Activated CD4-positive, alpha-beta memory T cell treated with anti-CD3 and anti-CD28 coated beads for 36 hours (primary cell): ENCODE results near the gene CCNT1. TPM values are rescaled to one million over a fixed set of nuclear protein-coding genes. Genes with fewer than 3 reads are reported as not detected.
A peak's percentile ranks its signal among the peaks of the same experiment; 100 is the strongest.
"Not testable (repeated sequence)": the region's sequence is repeated elsewhere in the genome, so short reads cannot be mapped to it uniquely, and the experiment has no call there.

ENCODE experiments used
- CTCF ChIA-PET: fragments of 350-600 bp; sonication (Branson Sonifier 250); formaldehyde crosslinking; loops from one replicate; lab custom pipeline; 2021; ENCODE audit warnings: antibody characterized with exemption, inconsistent platforms; lab: Charles Lee
- POLR2A ChIA-PET: fragments of 350-600 bp; sonication (Branson Sonifier 250); formaldehyde crosslinking; loops from one replicate; lab custom pipeline; 2021; ENCODE audit warnings: antibody characterized with exemption; lab: Charles Lee
- DNase-seq: peaks from one replicate; pipeline ENCODE4 v3.0.0-alpha.2; 2020
- H3K27ac Mint-ChIP-seq: one replicate; pipeline ENCODE4 v1.8.0; 2021; ENCODE audit warnings: mixed read lengths
- H3K27me3 Mint-ChIP-seq: one replicate; pipeline ENCODE4 v1.8.0; 2021; ENCODE audit warnings: mixed read lengths
- H3K36me3 Mint-ChIP-seq: one replicate; pipeline ENCODE4 v1.8.0; 2021; ENCODE audit warnings: mixed read lengths
- H3K4me1 Mint-ChIP-seq: one replicate; pipeline ENCODE4 v1.8.0; 2021; ENCODE audit warnings: low read depth, mixed read lengths
- H3K4me3 Mint-ChIP-seq: one replicate; pipeline ENCODE4 v1.8.0; 2021; ENCODE audit warnings: mild to moderate bottlenecking, mixed read lengths
- H3K9me3 Mint-ChIP-seq: one replicate; pipeline ENCODE4 v1.8.0; 2021; ENCODE audit warnings: mixed read lengths
- intact Hi-C: fragments of 100-400 bp; cut with micrococcal nuclease; formaldehyde crosslinking; loops from one replicate; pipeline ENCODE4 v1.15.1; 2023
- total RNA-seq, 2 experiments: library from RNA; stranded (reverse); gene quantifications; one replicate each; pipeline ENCODE4 v1.2.3, GENCODE V29; 2021

The CCNT1 gene
- total RNA-seq, 2 experiments from 2014 or later, result 66.2 to 73.3 TPM

DNA sequence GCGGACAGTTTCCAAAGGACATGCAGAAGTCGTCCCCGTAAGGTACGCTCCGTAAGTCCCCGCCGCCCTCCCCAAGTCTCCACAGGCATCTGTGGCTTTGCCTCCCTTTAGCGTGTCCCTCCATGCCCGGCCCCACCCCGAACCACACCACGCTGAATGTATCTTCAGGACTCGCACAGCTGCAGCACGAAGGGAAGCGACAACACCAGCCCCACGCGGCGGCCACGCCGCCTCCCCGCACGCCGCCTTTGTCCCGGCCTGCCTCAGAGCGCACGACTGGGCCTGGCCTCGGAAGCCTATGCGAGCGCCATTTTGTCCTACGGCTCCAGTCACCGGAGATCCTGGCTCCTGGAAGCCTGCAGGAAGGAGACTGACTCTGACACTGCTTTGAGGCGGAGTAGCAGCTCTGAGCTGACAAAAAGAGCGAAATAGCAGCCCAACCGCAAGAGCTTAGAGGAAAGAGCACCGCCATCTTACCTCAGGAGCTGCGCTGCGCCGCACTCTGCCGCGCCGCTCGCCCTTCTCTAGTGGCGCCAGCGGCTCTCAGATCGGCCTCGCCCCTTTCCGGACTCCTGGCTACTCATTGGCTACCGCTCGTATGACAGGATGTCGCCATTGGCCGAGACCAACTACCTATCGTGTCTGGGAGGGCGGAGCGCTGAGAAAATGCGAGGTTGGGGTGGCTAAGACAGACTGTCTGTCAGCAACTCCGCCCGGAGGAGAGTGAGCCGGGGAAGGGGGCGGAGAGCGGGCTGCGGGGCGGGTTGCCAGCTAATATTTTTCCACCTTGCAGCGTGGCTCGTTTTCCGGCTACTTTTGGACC lies 34.6 kb downstream of the CCNT1 start, which contains the start of gene KANSL2:
Gene KANSL2, minus strand, starts transcription at position 529 of the 823 bp plus-strand sequence. CDS start 606 bp downstream, outside the sequence.
- Mint-ChIP-seq H3K27me3 (no peaks in the 10 kb centered on the region), H3K9me3 (no peaks in the 10 kb centered on the region), H3K4me3 (peak within 1 kb of the TSS; percentile 99), H3K36me3 (peaks cover 35% of the 10 kb centered on the region), H3K27ac (peak within 1 kb of the TSS; percentile 94), H3K4me1 (peaks cover 41% of the 10 kb centered on the region)
- peak; percentile 99 for DNase-seq
- ChIA-PET POLR2A (interaction anchor here (0.9 to 2.5 kb wide), 11 partner anchors 9 to 797 kb away, joined by 3 to 9 read pairs (median 3); partner anchors contain the start of genes CCNT1, RHEBL1 and TUBA1B), CTCF (interaction anchor here (1.1 to 2.5 kb wide), 3 partner anchors 10 to 113 kb away, joined by 3 to 9 read pairs (median 4); no protein-coding TSS in a partner anchor)
- intact Hi-C loops, result loop anchor here (1.0 to 5.0 kb wide), 6 partner anchors 34 to 484 kb away; partner anchors contain the start of genes CCNT1 and DDX23

DNA sequence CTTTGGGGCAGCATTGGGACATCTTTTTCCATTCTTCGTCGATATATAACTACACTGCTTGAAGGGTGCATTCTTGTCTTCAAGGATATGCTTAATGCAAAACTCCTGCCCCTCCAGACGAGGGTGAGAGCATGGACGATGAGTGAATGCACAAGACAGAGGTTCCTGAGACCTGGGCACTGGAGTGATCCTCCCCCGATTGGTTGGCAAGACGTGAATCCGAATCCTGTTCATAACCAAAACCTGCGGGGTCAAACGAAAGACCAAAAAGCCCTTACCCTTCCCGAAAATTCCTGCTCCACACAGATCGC lies 35.2 kb downstream of the CCNT1 start:
- CTCF ChIA-PET, result interaction anchor here (1.4 to 2.5 kb wide), 2 partner anchors 11 to 114 kb away, joined by 4 to 9 read pairs; no protein-coding TSS in a partner anchor
- H3K9me3 Mint-ChIP-seq, result no peaks in the 10 kb centered on the region
- intact Hi-C loops, result loop anchor here (5.0 kb wide), 2 partner anchors 116 to 171 kb away; partner anchors contain the start of gene DDX23
- peaks cover 35% of the 10 kb centered on the region for H3K36me3 Mint-ChIP-seq
- H3K4me1 Mint-ChIP-seq, result peaks cover 45% of the 10 kb centered on the region
- peak overlapping the region; percentile 94 for H3K27ac Mint-ChIP-seq
- H3K4me3 Mint-ChIP-seq, result peak overlapping the region; percentile 99
- POLR2A ChIA-PET, result interaction anchor here (1.0 to 2.5 kb wide), 5 partner anchors 8 to 449 kb away, joined by 3 to 9 read pairs (median 7); partner anchors contain the start of genes CCNT1, RHEBL1 and TUBA1B
- DNase-seq, result no peak
- H3K27me3 Mint-ChIP-seq, result no peaks in the 10 kb centered on the region

DNA sequence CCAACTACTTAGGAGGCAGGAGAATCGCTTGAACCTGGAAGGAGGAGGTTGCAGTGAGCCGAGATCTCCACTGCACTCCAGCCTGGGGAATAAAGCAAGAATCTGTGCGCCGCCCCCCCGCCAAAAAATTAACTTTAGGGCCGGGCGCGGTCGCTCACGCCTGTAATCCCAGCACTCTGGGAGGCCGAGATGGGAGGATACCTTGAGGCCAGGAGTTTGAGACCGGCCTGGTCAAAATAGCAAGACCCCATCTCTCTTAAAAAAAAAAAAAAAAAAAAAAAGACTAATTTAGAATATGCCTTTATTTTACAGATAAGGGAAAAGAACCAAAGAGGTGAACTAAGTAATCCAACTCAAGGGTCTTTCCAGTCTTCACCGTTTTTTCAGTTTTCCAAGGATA lies 35.6 kb downstream of the CCNT1 start:
- POLR2A ChIA-PET, result interaction anchor here (0.5 kb wide), 1 partner anchor 24 kb away, joined by 3 read pairs; no protein-coding TSS in a partner anchor
- Mint-ChIP-seq H3K4me3 (peak overlapping the region; percentile 99), H3K27ac (peak overlapping the region; percentile 94), H3K9me3 (no peaks in the 10 kb centered on the region), H3K4me1 (peaks cover 47% of the 10 kb centered on the region), H3K27me3 (no peaks in the 10 kb centered on the region), H3K36me3 (peaks cover 39% of the 10 kb centered on the region)
- no peak for DNase-seq
- CTCF ChIA-PET, result interaction anchor here (2.5 kb wide), 1 partner anchor 114 kb away, joined by 9 read pairs; no protein-coding TSS in a partner anchor
- intact Hi-C loops, result loop anchor here (5.0 kb wide), 2 partner anchors 116 to 171 kb away; partner anchors contain the start of gene DDX23

DNA sequence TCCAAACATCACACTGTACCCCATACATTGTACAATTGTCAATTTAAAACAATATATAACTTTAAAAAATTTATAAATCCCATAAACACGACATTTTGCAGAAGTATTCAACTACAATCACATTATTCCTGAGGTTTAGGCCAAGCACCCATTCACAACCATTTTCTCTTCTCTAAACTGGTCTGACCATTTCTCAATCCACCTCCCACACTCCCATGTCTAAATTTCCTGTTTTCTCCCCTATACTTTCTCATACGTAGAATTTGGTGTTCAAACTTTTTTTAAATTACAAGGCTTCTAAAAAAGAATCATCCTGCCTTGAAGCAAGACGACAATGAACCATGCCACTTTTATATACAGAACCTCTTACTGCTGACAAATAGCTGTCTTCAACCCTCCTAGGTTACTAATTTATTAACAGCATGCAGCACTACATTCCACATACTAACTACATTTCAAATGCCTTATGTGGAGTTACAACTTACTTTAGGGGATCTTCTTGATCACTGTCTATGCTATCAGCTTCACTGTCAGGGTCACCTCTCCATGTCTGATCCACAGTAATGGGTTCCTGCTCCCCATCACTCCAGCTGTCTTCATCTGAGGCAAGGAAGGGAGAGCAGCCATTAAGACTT lies 37.8 kb downstream of the CCNT1 start:
- Mint-ChIP-seq H3K36me3 (peaks cover 42% of the 10 kb centered on the region), H3K4me3 (peak overlapping the region; percentile 99), H3K27ac (peak overlapping the region; percentile 88), H3K27me3 (no peaks in the 10 kb centered on the region), H3K4me1 (peaks cover 47% of the 10 kb centered on the region), H3K9me3 (no peaks in the 10 kb centered on the region)
- ChIA-PET CTCF (interaction anchor here (1.5 kb wide), 1 partner anchor 136 kb away, joined by 3 read pairs; no protein-coding TSS in a partner anchor), POLR2A (interaction anchor here (0.6 kb wide), 1 partner anchor 8 kb away, joined by 3 read pairs; no protein-coding TSS in a partner anchor)
- DNase-seq, result no peak
- intact Hi-C loops, result loop anchor here (1.0 kb wide), 1 partner anchor 38 kb away; the partner anchor contains the start of gene CCNT1

DNA sequence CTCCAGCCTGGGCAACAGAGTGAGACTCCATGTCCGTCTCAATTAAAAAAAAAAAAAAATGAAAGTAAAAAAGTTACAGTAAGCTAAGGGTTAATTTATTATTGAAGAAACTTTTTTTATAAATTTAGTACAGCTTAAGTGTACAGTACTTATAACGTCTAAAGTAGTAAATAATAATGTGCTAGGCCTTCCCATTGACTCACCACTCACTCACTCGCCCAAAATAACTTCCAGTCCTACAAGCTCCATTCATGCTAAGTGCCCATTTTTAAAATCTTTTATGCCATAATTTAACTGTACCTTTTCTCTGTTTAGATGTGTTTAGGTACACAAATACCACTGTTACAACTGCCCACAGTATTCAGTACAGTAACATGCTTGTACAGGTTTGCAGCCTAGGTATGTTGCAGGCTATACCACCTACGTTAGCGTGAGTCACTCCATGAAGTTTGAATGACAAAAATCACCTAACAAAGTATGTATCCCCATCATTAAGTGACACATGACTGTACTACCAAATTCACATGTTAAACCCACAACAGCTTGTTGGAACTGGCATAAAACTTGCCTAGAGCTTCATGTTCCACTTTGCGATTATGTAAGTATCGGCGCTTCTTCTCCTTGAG lies 45.2 kb downstream of the CCNT1 start:
- no peaks in the 10 kb centered on the region for H3K9me3 Mint-ChIP-seq
- peaks cover 33% of the 10 kb centered on the region for H3K36me3 Mint-ChIP-seq
- no peak overlapping the region for H3K27ac Mint-ChIP-seq
- H3K4me1 Mint-ChIP-seq, result peaks cover 7% of the 10 kb centered on the region
- POLR2A ChIA-PET, result no interaction called here
- CTCF ChIA-PET, result interaction anchor here (0.6 to 1.5 kb wide), 4 partner anchors 53 to 672 kb away, joined by 3 to 4 read pairs (median 3); no protein-coding TSS in a partner anchor
- no peak for DNase-seq
- no peak overlapping the region for H3K4me3 Mint-ChIP-seq
- H3K27me3 Mint-ChIP-seq, result no peaks in the 10 kb centered on the region
- intact Hi-C loops, result no loop called here

DNA sequence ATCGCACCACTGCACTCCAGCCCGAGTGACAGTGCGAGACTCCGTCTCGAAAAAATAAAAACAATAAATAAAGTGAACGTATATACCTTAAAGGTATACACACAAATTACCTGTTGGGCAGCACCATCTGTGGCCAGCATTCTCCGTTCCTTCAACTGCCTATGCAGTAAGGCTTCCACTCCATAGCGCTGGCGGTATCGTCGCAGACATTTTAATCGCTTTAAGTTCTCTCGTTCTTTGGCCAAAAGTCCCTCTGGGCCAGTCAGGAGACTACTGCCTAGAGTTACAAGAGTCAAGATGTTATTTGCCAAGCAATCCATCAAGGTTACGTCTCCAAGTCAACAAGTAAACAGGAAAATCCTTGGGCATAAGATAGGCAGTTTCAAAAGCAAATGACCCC lies 47.5 kb downstream of the CCNT1 start:
- peaks cover 32% of the 10 kb centered on the region for H3K36me3 Mint-ChIP-seq
- H3K9me3 Mint-ChIP-seq, result no peaks in the 10 kb centered on the region
- CTCF ChIA-PET, result no interaction called here
- intact Hi-C loops, result no loop called here
- H3K27me3 Mint-ChIP-seq, result no peaks in the 10 kb centered on the region
- DNase-seq, result no peak
- no peak overlapping the region for H3K4me3 Mint-ChIP-seq
- POLR2A ChIA-PET, result no interaction called here
- H3K4me1 Mint-ChIP-seq, result peaks cover 5% of the 10 kb centered on the region
- H3K27ac Mint-ChIP-seq, result no peak overlapping the region

DNA sequence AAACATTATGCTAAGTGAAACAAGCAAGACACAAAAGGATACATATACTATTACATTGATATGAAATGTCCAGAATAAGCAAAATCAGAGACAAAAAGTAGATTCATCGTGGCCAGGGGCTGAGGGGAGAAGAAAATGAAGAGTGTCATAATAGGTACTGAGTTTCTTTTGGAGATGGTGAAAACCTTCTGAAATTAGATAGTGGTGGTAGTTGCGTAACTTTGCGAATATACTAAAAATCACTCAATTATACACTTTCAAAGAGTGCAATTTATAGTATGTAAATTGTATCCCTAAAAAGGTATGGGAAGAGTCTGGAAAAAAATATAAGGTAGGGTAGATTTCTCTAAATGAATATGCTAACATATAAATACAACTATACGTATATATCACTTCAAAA lies 56.6 kb downstream of the CCNT1 start:
- Mint-ChIP-seq H3K4me1 (no peaks in the 10 kb centered on the region), H3K36me3 (peaks cover 33% of the 10 kb centered on the region), H3K9me3 (no peaks in the 10 kb centered on the region), H3K27ac (no peak overlapping the region), H3K27me3 (no peaks in the 10 kb centered on the region), H3K4me3 (no peak overlapping the region)
- CTCF ChIA-PET, result no interaction called here
- POLR2A ChIA-PET, result no interaction called here
- intact Hi-C loops, result no loop called here
- no peak for DNase-seq

DNA sequence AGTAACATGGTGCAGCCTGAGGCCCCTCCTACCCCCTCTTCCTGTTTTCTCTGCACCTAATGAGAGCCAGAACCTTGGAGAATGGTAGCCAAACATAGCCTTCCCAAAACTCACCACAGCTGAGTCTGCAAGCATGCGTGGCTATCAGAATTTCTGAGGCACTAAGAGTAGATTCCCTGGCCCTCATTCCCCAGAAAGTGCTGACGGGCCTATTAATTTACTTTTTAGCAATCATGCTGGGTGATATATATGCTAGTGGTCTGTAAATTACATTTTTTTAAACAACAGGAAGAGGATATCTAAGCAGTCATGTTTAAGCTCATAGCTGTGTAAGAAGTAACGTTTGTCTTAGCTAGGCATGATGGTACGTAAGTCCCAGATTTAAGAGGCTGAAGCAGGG lies 64.8 kb downstream of the CCNT1 start:
- POLR2A ChIA-PET, result no interaction called here
- no peak overlapping the region for H3K4me3 Mint-ChIP-seq

DNA sequence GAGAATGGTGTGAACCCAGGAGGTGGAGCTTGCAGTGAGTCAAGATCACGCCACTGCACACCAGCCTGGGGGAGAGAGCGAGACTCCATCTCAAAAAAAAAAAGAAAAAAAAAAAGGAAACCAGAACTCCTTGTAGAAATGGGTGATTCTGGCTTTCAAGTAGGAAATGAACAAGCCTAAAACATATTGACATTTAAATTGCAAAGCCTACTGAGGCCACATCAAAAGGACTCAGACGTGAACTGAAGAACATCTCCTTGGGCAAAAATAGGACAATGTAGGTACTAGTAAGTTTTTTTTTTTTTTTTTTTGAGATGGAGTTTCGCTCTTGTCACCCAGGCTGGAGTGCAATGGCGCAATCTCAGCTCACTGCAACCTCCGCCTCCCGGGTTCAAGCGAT lies 71.2 kb downstream of the CCNT1 start:
- H3K36me3 Mint-ChIP-seq, result peaks cover 29% of the 10 kb centered on the region
- H3K4me1 Mint-ChIP-seq, POLR2A ChIA-PET, intact Hi-C loops, H3K27me3 Mint-ChIP-seq, H3K27ac Mint-ChIP-seq, CTCF ChIA-PET, H3K4me3 Mint-ChIP-seq, H3K9me3 Mint-ChIP-seq, DNase-seq: not testable (repeated sequence)

More for the DNA sequence above, 64.8 kb downstream of the CCNT1 start:
- no peaks in the 10 kb centered on the region for H3K4me1 Mint-ChIP-seq
- CTCF ChIA-PET, result no interaction called here
- H3K27me3 Mint-ChIP-seq, result no peaks in the 10 kb centered on the region
- H3K27ac Mint-ChIP-seq, result no peak overlapping the region
- no peaks in the 10 kb centered on the region for H3K9me3 Mint-ChIP-seq
- intact Hi-C loops, result no loop called here
- no peak for DNase-seq
- peaks cover 36% of the 10 kb centered on the region for H3K36me3 Mint-ChIP-seq

DNA sequence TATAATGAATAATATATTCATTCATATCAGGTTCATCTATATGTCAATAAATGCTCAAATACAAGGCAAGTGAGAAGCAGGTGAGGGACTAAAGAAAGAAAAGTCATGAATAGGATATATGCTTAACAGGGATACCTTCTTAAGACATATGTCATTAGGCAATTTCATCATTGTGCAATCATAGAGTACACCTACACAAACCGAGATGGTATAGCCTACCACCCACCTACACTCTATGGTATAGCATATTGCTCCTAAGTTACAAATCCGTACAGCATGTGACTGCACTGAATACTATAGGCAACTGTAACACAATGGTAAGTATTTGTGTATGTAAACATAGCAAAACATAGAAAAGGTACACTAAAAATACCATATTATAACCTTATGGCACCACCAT lies 73.5 kb downstream of the CCNT1 start:
- ChIA-PET CTCF (interaction anchor here (0.6 kb wide), 1 partner anchor 172 kb away, joined by 4 read pairs; no protein-coding TSS in a partner anchor), POLR2A (no interaction called here)
- intact Hi-C loops, result no loop called here

DNA sequence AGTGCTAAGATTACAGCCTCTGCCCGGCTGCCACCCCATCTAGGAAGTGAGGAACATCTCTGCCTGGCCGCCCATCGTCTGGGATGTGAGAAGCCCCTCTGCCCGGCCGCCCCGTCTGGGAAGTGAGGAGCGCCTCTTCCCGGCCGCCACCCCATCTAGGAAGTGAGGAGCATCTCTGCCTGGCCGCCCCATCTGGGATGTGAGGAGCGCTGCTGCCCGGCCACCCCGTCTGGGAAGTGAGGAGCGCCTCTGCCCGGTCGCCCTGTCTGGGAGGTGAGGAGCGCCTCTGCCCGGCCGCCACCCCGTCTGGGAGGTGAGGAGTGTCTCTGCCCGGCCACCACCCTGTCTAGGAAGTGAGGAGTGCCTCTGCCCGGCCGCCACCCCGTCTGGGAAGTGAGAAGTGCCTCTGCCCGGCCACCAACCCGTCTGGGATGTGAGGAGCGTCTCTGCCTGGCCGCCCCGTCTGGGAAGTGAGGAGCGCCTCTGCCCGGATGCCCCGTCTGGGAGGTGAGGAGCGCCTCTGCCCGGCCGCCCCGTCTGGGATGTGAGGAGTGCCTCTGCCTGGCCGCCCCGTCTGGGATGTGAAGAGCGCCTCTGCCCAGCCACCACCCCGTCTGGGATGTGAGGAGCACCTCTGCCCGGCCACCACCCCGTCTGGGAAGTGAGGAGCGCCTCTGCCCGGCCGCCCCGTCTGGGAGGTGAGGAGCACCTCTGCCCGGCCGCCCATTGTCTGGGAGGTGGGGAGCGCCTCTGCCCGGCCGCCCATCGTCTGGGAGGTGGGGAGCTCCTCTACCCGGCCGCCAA lies 74.6 kb downstream of the CCNT1 start:
- H3K4me3 Mint-ChIP-seq, CTCF ChIA-PET, H3K27ac Mint-ChIP-seq, POLR2A ChIA-PET, intact Hi-C loops, H3K4me1 Mint-ChIP-seq, DNase-seq, H3K27me3 Mint-ChIP-seq, H3K9me3 Mint-ChIP-seq: not testable (repeated sequence)
- H3K36me3 Mint-ChIP-seq, result peaks cover 25% of the 10 kb centered on the region

More for the DNA sequence above, 73.5 kb downstream of the CCNT1 start:
- H3K4me3 Mint-ChIP-seq, result no peak overlapping the region
- no peak overlapping the region for H3K27ac Mint-ChIP-seq
- no peaks in the 10 kb centered on the region for H3K4me1 Mint-ChIP-seq
- DNase-seq, result no peak
- H3K36me3 Mint-ChIP-seq, result peaks cover 28% of the 10 kb centered on the region
- H3K27me3 Mint-ChIP-seq, result no peaks in the 10 kb centered on the region
- peaks cover 3% of the 10 kb centered on the region for H3K9me3 Mint-ChIP-seq
